GF-D8 (cell line): Measurements from ENCODE around the gene CWC27.
"Not testable (repeated sequence)": the region's sequence is repeated elsewhere in the genome, so short reads cannot be mapped to it uniquely, and the experiment has no call there.

Experiments used
- DNase-seq: peaks from one replicate; lab custom pipeline; 2025; lab: John Stamatoyannopoulos, UW

Gene CWC27

DNA sequence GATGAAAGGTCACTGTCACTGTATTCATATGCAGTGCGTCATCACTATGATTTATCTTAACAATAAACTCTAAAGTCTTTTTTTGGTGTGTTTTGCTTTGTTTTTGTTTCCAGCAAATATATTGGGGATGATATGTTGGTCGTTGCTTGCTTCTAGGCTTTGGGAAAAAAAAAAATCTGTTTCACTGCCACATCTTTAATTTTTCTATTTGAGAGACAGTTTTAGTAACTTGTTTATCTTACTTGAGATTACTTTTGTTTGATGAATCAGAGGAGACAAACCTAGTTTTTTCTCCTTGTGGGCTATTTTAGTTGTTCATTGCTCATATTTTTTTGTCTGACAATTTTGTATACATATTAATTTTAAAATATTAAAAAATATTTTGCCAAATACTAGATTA, 19.4 kb downstream of the CWC27 start:
- DNase-seq = no peak

DNA sequence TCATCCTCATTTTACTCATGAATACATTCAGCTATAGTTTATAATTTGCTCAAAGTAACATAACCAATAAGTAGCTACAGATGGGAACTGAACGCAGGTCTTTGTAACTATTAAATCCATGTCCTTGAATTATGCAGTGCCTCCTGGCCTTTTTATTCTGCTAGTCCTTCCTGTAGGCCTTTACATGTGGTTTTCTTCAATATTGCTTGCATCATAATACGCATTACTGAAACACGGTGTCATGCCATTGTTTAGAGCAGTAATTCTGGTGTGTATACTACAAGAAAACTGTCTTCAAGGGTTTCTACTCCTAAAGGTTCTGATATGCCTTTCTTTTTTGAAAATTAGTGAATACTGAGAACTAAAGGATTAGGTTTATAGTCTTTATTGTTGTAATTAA, 20.7 kb downstream of the CWC27 start:
- DNase-seq = no peak

DNA sequence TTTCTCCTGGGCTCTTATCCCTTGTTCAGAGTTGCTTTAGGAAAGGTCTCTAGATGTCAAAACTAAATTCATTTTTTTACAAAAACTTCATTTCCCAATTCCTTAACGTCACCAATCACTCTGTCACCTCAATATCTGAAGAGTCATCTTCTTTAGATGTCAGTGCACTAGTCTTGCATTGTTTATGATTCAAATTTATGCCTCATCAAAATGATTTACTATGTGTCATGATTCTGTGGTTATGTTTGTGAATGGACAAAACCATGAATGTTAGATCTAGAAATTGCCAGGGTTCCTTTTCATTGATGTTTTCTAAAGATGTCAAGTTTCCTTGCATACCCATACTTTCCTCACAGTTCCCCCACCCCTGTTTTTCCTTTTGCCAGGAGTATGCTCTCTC, 21.5 kb downstream of the CWC27 start:
- no peak for DNase-seq

DNA sequence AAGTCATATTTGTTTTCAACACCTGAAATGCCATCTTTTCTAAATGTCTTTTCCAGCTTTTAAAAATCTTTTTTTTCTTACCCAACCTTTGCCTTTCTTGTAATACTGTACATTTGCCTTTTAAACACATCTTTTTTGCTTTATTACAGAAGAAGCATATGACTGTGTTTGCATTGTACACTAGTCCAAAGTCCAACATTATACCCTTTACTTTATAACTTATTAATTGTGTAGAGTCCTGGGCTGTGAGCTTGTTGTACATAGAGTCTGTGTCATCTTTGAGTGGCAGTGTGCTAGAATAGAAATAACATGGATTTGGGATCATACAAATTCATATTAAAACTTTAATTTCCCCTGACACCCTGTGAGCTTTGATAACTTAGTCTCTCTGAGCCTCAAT, 23.7 kb downstream of the CWC27 start:
- no peak for DNase-seq

DNA sequence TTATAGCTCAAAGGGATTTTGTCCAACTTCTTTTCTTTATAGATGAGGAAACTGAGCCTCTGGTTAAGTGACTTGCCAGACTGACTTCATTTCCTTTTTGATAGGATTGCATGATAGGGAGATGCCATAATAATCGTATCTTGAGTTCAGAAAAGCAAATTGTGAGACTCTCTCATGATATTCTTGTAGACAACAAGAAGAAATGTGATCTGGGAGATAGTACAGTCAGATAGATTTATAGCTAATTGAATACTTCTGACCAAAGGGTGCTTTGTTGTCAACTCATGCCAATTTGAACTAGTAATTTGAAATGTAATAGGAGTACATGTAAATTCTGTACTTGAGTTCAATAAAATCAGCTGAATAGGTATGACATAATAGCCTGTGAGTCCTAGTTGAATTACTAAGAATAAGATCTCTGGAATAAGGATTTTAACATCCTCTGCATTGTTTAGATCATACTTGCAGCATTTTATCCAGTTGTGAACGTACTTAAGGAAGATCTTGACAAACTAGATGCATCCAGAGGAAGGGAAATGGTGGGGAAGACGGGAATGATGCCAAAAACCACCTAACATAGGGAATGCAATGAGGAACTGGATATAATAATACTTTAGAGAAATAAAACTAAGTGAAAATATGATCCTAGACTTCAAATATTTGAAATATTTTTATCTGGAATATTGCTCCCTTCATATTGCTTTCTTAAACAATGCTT, 25.5 kb downstream of the CWC27 start:
- no peak for DNase-seq

DNA sequence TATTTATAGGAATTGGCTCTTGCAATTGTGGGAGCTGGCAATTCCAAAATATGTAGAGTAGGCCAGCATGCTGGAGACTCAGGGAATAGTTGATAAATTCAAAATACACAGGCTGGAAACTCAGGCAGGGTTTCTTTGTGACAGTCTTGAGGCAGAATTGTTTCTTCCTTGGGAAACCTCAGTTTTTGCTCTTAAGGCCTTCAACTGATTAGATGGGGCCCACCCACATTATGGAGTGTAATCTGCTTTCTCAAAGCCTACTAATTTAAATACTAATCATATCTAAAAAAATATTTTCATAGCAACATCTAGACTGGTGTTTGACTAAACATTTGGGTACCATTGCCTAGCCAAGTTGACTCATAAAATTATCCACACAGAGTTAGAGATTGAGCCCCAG, 27.6 kb downstream of the CWC27 start:
- DNase-seq = no peak

DNA sequence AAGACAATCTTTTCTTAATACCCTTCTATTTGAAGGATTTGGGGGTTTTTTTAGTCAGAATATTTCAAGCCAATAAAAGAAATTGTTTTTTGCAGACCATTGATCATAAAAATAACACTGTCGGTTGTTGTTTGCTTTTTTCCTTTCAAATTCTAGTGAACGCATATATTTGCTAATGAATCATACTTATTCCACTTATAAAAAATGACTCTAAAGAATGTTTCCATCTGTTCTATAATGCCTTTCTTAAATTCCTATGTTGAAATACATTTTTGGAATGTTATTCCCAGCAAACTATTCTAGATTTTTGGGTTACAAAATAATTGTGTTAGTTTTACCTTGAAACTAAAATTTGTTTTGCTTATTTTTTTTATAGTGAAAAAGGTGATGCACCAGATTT, 32.2 kb downstream of the CWC27 start:
- no peak for DNase-seq

DNA sequence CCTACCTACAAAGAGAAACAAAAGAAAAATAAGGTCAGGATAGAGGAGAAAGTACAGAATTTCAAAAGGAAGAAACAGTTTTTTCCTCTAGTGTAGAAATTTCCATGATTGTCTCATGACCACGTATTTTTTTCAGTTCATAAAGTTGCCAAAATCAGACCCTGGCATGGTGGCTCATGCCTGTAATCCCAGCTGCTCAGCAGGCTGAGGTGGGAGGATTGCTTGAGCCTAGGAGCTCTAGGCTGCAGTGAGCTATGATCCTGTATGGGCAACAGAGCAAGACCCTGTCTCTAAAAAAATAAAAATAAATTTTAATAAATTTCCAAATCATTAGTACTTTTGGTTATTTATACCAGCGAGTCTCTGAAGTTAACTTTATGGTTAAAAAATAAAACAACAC, 37.8 kb downstream of the CWC27 start:
- DNase-seq = no peak

DNA sequence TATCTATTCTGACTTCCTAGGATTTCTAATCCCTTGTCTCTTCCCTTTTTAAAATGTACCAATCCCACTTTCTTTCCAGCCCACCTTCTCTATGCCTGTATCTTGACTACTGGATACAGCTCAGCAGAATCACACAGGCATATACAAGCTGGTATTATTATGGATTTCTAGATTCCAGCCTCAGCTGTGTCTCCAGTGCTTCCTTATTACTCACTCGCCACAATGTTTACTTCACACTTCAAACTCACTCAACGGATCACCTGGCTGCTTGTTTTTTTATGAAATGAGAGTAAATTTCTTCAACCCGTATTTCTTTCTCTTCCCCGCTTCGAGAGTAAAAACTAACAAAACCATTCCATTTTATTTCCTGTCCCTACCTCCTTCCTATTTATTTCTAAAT, 38.8 kb downstream of the CWC27 start:
- DNase-seq = no peak

DNA sequence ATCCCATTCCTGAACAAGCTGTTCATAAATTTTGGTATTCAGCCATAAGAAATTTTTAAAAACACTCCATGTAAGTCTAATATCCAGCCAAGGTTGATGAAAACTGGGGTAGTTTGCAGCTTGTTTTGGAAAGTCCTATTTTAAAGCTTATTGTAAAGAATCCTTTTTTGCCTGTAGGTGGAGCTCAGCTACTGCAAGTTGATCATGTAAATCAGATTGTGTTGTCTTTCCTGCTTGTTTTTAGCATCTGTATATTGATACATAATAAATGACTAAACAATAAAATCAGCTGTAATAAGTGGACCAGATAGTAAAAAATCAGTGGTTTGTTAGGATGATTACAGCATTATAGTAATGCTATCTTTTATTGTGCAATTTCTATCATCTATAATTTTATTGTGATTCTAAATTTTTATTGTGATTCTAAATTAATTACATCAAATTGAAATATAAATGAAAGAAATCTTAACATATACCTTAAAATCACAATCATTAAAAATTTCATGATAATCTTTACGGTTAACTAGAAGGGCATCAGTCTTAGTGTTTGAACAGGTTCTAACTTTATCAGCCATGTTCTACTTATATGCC, 42.4 kb downstream of the CWC27 start:
- DNase-seq = no peak

DNA sequence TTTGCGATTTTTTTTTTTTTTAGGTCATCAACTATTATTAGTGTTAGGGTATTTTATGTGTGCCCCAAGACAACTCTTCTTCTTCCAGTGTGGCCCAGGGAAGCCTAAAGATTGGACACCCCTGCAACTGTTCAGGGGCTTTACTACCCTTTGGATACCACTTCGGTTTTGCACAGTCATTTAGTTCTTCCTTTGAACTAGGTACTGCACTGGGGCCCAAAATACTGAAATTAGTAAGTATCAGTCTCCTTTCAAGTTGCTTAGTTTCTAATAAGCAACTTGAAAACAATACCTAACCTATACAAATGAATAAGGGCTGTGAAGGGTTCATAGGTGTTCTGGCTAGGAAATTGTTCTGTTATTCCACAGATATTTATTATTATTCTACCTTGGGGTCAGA, 45.3 kb downstream of the CWC27 start:
- no peak for DNase-seq

DNA sequence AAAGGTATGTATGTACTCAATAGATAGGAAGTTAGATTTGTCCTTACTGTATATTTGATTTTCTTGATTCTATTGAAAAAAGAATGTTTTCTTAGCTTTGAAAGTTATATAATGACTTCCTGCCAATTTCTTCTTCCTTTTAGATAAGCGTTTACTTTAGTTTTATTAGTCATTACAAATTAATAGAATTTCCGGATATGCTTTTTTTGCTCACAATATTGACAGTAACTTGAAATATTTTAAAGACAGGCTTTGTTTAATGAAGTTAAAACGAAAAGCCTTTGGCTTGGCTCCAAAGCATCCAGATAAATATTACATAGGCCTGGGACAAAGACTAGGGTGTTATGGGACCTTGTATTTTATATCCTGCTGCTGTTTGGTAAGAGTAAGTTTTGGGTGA, 49.5 kb downstream of the CWC27 start:
- DNase-seq = no peak

DNA sequence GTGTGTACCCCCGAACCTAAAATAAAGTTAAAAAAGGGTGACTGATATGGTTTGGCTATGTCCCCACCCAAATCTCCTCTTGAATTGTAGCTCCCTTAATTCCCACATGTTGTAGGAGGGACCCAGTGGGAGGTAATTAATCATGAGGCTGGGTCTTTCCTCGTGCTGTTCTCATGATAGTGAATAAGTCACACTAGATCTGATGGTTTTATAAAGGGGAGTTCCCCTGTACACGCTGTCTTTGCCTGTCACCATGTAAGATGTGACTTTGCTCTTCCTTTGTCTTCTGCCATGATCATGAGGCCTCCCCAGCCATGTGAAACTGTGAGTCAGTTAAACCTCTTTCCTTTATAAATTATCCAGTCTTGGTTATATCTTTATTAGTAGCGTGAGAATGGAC, 50.6 kb downstream of the CWC27 start:
- DNase-seq = not testable (repeated sequence)

DNA sequence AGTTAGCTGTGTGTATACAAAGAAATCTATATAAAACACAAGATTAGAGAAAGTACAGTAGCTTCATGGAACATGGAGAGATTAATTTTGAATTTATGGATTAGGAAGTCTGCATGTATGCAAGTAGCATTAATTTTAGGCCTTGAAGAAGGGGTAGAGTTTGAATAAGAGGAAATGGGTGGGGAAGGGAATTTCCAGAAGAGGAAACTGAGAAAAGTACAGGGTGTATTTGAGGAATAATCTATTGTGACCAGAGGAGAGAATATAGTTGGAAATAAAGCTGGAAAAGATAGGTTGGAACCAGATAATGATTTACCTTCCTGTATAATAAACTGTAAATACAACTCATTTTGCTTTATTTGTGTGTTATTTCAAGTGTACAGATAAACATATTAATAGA, 53.6 kb downstream of the CWC27 start:
- DNase-seq = no peak

DNA sequence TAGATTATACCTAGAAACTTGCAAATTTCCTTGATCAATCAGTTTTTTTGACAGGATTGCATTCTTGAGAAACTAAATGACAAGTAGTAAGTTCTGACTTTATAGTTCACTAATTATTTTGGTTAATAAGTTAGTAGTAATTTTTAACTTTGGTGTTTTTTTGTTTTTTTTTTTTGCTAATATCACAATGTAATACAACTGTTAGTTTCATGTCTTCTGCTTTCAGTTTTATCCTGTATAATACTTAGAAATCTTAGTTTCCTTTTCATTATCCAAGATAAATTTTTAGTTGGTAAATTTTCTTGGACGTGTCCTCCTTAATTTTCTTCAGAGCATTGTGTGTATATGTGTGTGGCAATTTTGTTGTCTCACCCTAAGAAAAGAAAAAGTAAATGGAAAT, 57.8 kb downstream of the CWC27 start:
- DNase-seq = no peak

DNA sequence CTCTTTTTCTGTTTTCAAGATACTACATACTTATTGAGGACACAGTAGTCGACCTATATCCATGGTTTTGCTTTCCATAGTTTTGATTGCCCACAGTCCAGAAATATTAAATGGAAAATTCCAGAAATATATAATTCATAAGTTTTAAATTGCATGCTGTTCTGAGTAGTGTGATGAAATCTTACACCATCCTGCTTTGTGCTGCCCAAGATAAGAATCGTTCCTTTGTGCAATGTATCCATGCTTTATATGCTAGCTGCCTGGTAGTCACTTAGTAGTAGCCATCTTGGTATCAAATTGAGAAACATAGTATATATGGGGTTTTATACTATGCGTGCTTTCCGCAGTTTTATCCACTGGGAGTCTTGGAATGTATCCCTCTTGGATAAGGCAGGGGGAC, 59.0 kb downstream of the CWC27 start:
- DNase-seq = peak; percentile 1

DNA sequence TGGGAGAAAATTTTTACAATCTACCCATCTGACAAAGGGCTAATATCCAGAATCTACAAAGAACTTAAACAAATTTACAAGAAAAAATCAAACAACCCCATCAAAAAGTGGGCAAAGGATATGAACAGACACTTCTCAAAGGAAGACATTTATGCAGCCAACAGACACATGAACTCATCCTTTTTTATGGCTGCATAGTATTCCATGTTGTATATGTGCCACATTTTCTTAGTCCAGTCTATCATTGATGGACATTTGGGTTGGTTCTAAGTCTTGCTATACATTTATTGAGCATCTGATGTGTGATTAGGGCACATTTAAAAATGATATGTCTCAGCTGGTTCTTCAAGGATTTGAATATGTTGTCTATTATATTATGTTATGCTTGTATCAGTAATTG, 61.9 kb downstream of the CWC27 start:
- not testable (repeated sequence) for DNase-seq

DNA sequence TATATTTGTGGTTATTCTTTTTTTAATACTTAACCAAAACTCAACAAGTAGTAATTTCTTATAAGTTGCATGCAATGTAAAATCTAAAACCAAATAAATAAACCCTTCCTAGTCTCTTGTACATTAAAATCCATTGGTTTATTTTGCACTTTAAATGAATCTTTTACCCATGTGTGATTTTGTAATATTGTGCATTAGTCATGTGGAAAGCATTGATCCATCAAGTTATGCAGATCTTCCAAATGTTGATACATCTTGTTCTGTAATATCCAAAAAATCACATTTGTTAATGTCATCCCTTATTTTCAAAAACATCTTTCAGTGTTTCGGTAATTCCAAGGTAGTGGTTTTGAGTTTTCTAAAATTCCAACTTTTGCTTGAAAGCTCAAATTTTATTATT, 63.3 kb downstream of the CWC27 start:
- no peak for DNase-seq

DNA sequence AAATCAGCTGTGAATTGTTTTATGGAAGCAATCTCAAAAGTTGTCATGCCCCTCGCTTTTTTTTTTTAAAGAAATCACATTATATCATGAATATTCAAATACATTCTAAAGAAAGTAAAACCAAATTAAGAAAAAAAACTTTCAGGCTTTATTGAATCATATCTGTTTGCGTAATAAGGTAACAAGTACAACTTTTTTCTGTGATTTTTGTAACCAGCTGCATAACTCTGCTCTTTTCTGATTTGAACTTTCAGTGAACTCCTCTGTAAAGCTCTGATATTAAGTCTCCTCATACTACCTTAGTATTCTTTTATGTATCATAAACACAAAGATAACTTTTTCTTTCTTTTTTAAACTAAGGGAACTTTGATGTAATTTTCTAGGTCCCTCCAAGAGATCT, 65.3 kb downstream of the CWC27 start:
- DNase-seq = no peak

DNA sequence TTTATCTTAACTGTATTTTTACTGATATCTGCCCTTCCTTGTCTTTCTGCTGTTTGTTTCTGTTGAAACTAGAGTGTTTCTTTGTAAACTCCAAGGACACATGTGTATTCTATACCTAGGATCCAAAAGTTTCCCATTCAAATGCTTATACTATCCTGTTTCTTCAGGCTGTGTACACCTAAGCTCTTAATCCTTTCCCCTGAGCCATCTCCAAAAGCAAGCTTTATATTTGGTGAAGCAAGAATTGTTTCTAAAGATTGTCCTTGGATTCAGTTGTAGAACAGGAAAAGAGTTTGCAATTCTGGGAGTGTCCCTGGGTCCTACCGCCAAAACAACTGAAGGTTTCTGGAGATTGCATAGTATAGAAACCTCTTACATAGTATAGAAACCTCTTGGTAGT, 65.9 kb downstream of the CWC27 start:
- no peak for DNase-seq

DNA sequence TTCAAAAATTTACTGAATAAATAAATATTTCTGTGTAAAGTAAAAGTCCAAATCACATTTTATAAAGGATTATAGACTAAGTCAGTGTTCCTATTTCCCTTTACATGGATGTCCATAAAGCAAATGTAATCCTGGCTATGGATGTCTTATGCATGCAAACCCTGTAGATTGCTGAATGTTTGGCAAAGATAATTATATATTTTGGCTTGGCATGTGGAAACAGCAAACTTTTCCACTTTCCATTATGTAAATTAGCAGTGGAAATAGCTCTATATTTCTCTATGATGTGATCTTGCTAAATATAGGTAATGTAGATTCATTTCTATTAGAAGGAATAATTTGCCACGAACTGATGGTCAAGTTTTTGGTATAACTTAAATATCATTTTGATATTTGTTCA, 66.5 kb downstream of the CWC27 start:
- DNase-seq = no peak

DNA sequence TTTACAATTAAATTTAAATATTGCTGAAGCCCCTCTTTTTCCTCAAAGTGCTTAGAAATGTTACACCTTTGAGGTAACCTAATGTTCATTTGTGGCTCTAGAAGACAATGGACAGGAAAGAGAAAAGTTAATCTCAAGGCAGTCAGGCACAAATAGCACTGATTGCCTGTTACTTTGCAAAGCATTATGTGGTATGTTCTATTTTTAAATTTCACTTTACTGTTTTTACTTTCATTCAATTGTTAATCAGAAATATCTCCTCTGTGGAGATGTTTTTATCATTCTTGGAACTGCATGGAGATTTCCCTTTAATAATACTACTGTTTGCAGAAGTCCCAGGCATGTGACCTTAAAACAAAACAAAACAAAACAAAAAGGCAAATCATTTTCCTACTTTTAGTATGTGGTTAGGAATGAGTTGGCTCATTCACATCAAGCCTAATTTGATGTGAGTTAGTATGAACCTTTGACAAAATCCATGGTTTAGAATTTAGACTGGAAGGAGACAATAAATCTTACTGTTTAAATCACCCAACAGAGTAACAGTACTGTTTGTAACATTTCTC, 67.5 kb downstream of the CWC27 start:
- no peak for DNase-seq

DNA sequence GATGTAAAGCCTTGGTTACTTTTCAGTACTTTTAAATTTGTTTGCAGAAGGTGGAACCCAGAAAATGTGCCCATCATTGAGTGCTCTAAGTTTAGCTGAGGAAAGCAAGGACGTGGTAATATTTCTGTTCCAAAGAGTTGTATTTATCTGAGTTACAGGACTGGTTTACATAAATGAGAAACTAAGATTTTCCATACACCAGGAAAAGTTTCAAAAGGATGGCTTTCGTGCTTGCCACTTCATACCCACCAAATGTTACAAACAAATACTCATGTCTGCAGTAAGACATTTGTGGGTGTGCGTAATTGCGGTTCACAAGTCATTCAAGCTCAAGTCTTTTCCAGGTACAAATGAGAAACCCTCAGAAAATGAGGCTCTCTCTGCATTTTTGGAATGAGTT, 68.1 kb downstream of the CWC27 start:
- DNase-seq = no peak

DNA sequence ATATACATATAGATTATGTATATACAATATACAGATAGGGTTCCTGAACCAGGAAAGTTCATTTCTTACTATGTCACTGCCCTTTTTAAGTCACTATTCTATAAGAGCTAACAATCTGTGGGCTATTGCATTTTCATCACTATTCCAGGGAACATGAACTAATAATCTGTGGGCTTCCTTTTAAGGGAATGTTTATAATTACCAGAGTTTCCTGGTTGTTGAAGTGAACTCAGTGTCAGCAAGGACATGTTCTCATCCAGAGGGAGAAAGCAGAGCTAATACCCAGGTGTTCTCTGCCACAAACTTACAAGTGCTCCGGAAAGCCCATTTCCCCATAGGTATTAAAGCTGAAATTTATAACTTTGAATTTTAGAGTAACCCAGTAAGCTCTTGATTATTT, 69.6 kb downstream of the CWC27 start:
- DNase-seq = no peak
